Psoas muscle (tissue), 8 donors: ENCODE measurements around the gene FLT3. TPM values are rescaled to one million over a fixed set of nuclear protein-coding genes. Genes with fewer than 3 reads are reported as not detected.
"Not testable (repeated sequence)": the region's sequence is repeated elsewhere in the genome, so short reads cannot be mapped to it uniquely, and the experiment has no call there.

ENCODE experiments used
- ATAC-seq, 4 donors: fragments of 200-7000 bp; cut with Tn5 transposase; one replicate each; pipeline ENCODE4 v1.9.1; 2020; ENCODE audit warnings: moderate library complexity in 3 of 4, mild to moderate bottlenecking in 2 of 4
- DNase-seq, 2 donors: peaks; one replicate each; pipeline ENCODE4 v3.0.0-alpha.2; 2020
- H3K27ac ChIP-seq: fragments of 200-600 bp; one replicate; pipeline ENCODE4 v1.8.0; 2022
- H3K27me3 ChIP-seq, 3 donors: fragments of 200-600 bp in 1 of 3; one replicate each; pipeline versions ENCODE4 v1.6.1 to v1.8.0; 2013 to 2022; ENCODE audit warnings: low read length in 2 of 3, mild to moderate bottlenecking in 2 of 3, moderate library complexity in 1 of 3; ENCODE audit not compliant: insufficient read depth in 3 of 3
- H3K36me3 ChIP-seq, 2 donors: fragments of 200-600 bp in 1 of 2; one replicate each; pipeline versions ENCODE4 v1.6.1 to v1.8.0; 2013 to 2022; ENCODE audit warnings: low read depth in 1 of 2, mild to moderate bottlenecking in 1 of 2, moderate library complexity in 1 of 2; ENCODE audit not compliant: insufficient read depth in 1 of 2
- H3K4me1 ChIP-seq: fragments of 200-600 bp; one replicate; pipeline ENCODE4 v1.8.0; 2022
- H3K4me3 ChIP-seq: fragments of 200-600 bp; one replicate; pipeline ENCODE4 v1.8.0; 2022; ENCODE audit warnings: mild to moderate bottlenecking
- H3K9me3 ChIP-seq: fragments of 200-600 bp; one replicate; pipeline ENCODE4 v1.8.0; 2022
- WGBS, 3 donors: extraction: QIAGEN DNeasy Blood & Tissue Kit; methylation state at CpG; one replicate each; pipeline versions ENCODE4 v1.1.6 to v1.1.7; 2013; 5-methylcytosine and 5-hydroxymethylcytosine counted together
- intact Hi-C, 2 donors: fragments of 100-400 bp; cut with DNase I; formaldehyde crosslinking; loops; one replicate each; pipeline versions ENCODE4 v1.11.0 to v1.14.2; 2022
- polyA plus RNA-seq, 3 donors: library from polyadenylated mRNA; stranded (reverse); fragments of 200-250 nt; gene quantifications; one replicate each; pipeline ENCODE4 v1.2.3, GENCODE V29; 2013
- total RNA-seq, 4 donors: library from RNA; stranded (reverse); fragmentation: NEBNext Ultra II Directional in 2 of 4; extraction: Animal tissue kit (Norgen Biotek cat#: 25700) in 2 of 4; gene quantifications; one replicate each; pipeline versions ENCODE4 v1.2.1 to v1.2.4, GENCODE V29; 2021 to 2023
- TF ChIP-seq, protein P1 (sequence below): fragments of 200-600 bp; IDR thresholded peaks from one replicate; pipeline ENCODE4 v1.8.0; 2022; ENCODE audit warnings: antibody characterized with exemption
- donor health status: healthy with polysubstance abuse.
- donor health status: DM: no; HTN: no; CAD: no; lungs with moderate emphysema.
- donor health status: Bipolar disorder and iron deficiency.
- donor health status: healthy.
- donor health status: DM: yes; HTN: yes; CAD: no.
- donor health status: DM: no; HTN: no; CAD: no.
- donor health status: DM: no; HTN: no; CAD: no.
- donor health status: DM: yes; HTN: yes; CAD: no.

Gene FLT3
- total and polyA plus RNA-seq, 7 donors, result 0.04 to 0.19 (median 0.06) TPM; not detected in 2

DNA sequence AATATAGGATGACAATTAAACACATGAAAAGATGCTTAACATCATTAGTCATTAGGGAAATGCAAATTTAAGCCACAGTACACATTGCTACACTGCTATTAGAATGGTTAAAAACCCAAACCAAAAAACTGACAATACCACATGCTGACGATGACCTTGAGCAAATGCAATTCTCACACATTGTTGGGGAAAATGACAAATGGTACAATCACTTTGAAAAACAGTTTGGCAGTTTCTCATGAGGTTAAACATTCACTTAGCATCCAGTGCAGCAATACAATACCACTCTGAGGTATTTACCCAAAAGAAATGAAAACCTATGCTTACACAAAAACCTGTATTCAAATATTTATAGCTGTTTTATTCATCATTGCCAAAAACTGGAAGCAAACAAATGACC is 11.3 kb downstream of the FLT3 start:
- Histone ChIP-seq H3K4me3 (no peak overlapping the region), H3K4me1 (no peaks in the 10 kb centered on the region), H3K9me3 (no peaks in the 10 kb centered on the region), H3K27ac (no peak overlapping the region), H3K36me3 (no peaks in the 10 kb centered on the region), H3K27me3 (peaks cover 0 to 11% (median 0%) of the 10 kb centered on the region in 3 donors)
- TF ChIP-seq, protein P1, sequence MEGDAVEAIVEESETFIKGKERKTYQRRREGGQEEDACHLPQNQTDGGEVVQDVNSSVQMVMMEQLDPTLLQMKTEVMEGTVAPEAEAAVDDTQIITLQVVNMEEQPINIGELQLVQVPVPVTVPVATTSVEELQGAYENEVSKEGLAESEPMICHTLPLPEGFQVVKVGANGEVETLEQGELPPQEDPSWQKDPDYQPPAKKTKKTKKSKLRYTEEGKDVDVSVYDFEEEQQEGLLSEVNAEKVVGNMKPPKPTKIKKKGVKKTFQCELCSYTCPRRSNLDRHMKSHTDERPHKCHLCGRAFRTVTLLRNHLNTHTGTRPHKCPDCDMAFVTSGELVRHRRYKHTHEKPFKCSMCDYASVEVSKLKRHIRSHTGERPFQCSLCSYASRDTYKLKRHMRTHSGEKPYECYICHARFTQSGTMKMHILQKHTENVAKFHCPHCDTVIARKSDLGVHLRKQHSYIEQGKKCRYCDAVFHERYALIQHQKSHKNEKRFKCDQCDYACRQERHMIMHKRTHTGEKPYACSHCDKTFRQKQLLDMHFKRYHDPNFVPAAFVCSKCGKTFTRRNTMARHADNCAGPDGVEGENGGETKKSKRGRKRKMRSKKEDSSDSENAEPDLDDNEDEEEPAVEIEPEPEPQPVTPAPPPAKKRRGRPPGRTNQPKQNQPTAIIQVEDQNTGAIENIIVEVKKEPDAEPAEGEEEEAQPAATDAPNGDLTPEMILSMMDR, result no peak
- WGBS, 3 donors, result 27 to 45% (median 30%) methylated on average over 1 of the region's 1 CpG
- intact Hi-C loops, result no loop called here
- DNase-seq, result no peak
- no peak for ATAC-seq

DNA sequence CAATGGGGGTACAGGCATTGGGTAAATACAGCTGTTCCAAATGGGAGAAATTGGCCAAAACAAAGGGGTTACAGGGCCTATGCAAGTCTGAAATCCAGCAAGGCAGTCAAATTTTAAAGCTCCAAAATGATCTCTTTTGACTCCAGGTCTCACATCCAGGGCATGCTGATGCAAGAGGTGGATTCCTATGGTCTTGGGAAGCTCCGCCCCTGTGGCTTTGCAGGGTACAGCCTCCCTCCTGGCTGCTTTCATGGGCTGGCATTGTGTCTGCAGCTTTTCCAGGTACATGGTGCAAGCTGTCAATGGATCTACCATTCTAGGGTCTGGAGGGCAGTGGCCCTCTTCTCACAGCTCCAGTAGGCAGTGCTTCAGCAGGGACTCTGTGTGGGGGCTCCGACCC is 22.6 kb downstream of the FLT3 start:
- intact Hi-C loops, H3K9me3 ChIP-seq, H3K27ac ChIP-seq: not testable (repeated sequence)

DNA sequence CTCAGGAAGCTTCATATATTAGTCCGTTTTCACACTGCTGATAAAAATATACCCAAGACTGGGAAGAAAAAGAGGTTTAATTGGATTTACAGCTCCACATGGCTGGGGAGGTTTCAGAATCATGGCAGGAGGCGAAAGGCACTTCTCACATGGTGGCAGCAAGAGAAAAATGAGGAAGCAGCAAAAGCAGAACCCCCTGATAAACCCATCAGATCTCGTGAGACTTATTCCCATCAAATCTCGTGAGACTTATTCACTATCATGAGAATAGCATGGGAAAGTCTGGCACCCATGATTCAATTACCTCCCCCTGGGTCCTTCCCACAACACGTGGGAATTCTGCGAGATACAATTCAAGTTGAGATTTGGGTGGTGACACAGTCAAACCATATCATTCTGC is 23.1 kb downstream of the FLT3 start:
- Histone ChIP-seq H3K4me1 (no peaks in the 10 kb centered on the region), H3K27ac (no peak overlapping the region), H3K36me3 (no peaks in the 10 kb centered on the region), H3K4me3 (no peak overlapping the region), H3K27me3 (peaks cover 0 to 1% (median 0%) of the 10 kb centered on the region in 3 donors), H3K9me3 (no peaks in the 10 kb centered on the region)
- TF ChIP-seq, protein P1, result no peak
- DNase-seq (no peak), ATAC-seq (no peak)
- intact Hi-C loops, result no loop called here
- 75 to 82% (median 77%) methylated on average over 6 of the region's 6 CpGs for WGBS, 3 donors

More for the DNA sequence above, 22.6 kb downstream of the FLT3 start:
- DNase-seq, H3K27me3 ChIP-seq, ATAC-seq, H3K4me1 ChIP-seq, H3K36me3 ChIP-seq, H3K4me3 ChIP-seq: not testable (repeated sequence)
- WGBS, 3 donors, result 91 to 99% (median 96%) methylated on average over 2 of the region's 2 CpGs

DNA sequence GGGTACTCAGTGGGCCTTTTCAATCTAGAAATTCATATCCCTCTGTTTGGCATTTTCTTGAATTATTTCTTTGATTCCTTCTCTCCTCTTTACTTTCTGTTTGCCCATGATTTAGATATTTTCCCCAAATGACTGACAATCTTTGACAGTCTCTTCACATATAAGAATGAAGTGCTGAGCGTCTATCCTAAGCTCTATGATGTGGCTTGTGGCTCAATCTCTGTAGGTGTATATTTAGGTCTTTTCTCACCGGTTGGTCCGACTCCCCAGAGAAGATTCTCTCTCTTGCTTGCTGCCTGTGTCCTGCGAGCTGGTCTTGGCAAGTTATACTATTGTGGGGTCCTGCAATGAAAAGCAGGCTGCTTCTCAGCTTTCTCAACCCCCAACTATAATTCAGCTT is 29.0 kb downstream of the FLT3 start:
- Histone ChIP-seq H3K4me1 (no peaks in the 10 kb centered on the region), H3K9me3 (no peaks in the 10 kb centered on the region), H3K36me3 (no peaks in the 10 kb centered on the region), H3K27me3 (peaks cover 0 to 1% (median 0%) of the 10 kb centered on the region in 3 donors), H3K4me3 (no peak overlapping the region), H3K27ac (no peak overlapping the region)
- ATAC-seq (no peak), DNase-seq (no peak)
- TF ChIP-seq, protein P1, result no peak
- intact Hi-C loops, result no loop called here
- 85 to 90% (median 85%) methylated on average over 4 of the region's 4 CpGs for WGBS, 3 donors

DNA sequence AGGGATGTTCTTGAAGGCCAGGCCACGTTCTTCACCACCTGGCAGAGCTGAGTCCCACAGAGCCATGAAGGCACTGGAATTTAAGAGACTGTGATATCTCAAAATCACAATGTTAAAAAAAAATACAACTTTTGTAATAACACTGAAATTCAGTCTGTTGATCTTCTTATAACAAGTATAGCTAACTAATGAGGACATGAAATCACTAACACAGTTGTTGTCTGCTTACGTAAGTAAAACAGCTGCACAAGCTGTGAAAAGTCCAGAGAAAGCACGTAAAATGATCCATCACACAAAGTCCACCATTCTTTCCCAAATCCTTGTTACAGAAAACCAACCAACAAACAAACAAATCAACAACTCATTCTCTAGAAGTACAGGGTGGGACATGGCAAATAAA is 32.9 kb downstream of the FLT3 start:
- H3K27ac ChIP-seq, result no peak overlapping the region
- no peaks in the 10 kb centered on the region for H3K9me3 ChIP-seq

More for the DNA sequence above, 32.9 kb downstream of the FLT3 start:
- H3K27me3 ChIP-seq, result no peaks in the 10 kb centered on the region
- intact Hi-C loops, result no loop called here
- WGBS, 3 donors, result 36 to 57% (median 50%) methylated on average over 3 of the region's 3 CpGs
- DNase-seq (no peak), ATAC-seq (no peak)
- TF ChIP-seq, protein P1, result no peak
- H3K4me3 ChIP-seq, result no peak overlapping the region
- H3K4me1 ChIP-seq, result no peaks in the 10 kb centered on the region
- no peaks in the 10 kb centered on the region for H3K36me3 ChIP-seq
